WTC11 (cell line): ENCODE data around the gene SRGAP1. TPM values are rescaled to one million over a fixed set of nuclear protein-coding genes. Genes with fewer than 3 reads are reported as not detected.

ENCODE experiments used
- ATAC-seq: fragments of 200-7000 bp; cut with Tn5 transposase; 2 replicates; pipeline ENCODE4 v1.10.0; 2021; ENCODE audit warnings: mild to moderate bottlenecking, moderate library complexity
- CTCF ChIA-PET: fragments of 300-600 bp; sonication (Branson Sonifier 250); formaldehyde crosslinking; loops from one replicate; lab custom pipeline; 2021; ENCODE audit warnings: antibody characterized with exemption; lab: Charles Lee
- POLR2A ChIA-PET: fragments of 350-600 bp; sonication (Branson Sonifier 250); formaldehyde crosslinking; loops from one replicate; lab custom pipeline; 2021; ENCODE audit warnings: antibody characterized with exemption; lab: Charles Lee
- DNase-seq: peaks from one replicate; pipeline ENCODE4 v3.0.0; 2021; ENCODE audit warnings: low spot score
- H3K27ac Mint-ChIP-seq: 2 replicates; pipeline ENCODE4 v1.8.0; 2021; ENCODE audit warnings: mixed read lengths
- H3K27me3 Mint-ChIP-seq: 2 replicates; pipeline ENCODE4 v1.8.0; 2021; ENCODE audit warnings: low read depth, mild to moderate bottlenecking, moderate library complexity, mixed read lengths
- H3K36me3 Mint-ChIP-seq: 2 replicates; pipeline ENCODE4 v1.8.0; 2021; ENCODE audit warnings: mixed read lengths
- H3K4me1 Mint-ChIP-seq: 2 replicates; pipeline ENCODE4 v1.8.0; 2022; ENCODE audit warnings: mixed read lengths
- H3K4me3 Mint-ChIP-seq: 2 replicates; pipeline ENCODE4 v1.8.0; 2021; ENCODE audit warnings: mild to moderate bottlenecking, moderate library complexity, mixed read lengths
- H3K9me3 Mint-ChIP-seq: 2 replicates; pipeline ENCODE4 v1.8.0; 2021; ENCODE audit warnings: mixed read lengths
- NFE2L1 ChIP-seq: sonication (generic); formaldehyde crosslinking; IDR thresholded peaks from 2 replicates; pipeline ENCODE4 v1.8.1; 2023; ENCODE audit warnings: missing genetic modification reagents
- ZBTB21 ChIP-seq: sonication (generic); formaldehyde crosslinking; IDR thresholded peaks from 2 replicates; pipeline ENCODE4 v1.8.1; 2023; ENCODE audit warnings: mild to moderate bottlenecking, missing genetic modification reagents, borderline replicate concordance
- ZNF396 ChIP-seq: fragments of 250-450 bp; sonication (Bioruptor Pico); IDR thresholded peaks from 2 replicates; pipeline ENCODE4 v1.8.0; 2021; ENCODE audit warnings: mild to moderate bottlenecking, moderate library complexity, borderline replicate concordance
- total RNA-seq: library from RNA; stranded (reverse); gene quantifications from 3 replicates; pipeline ENCODE4 v1.2.3, GENCODE V29; 2021
- TF ChIP-seq, protein P1 (sequence below): sonication (generic); formaldehyde crosslinking; conservative IDR thresholded peaks from 2 replicates; pipeline ENCODE4 v1.8.1; 2023; ENCODE audit warnings: mild to moderate bottlenecking, low read depth, missing genetic modification reagents, moderate library complexity
- TF ChIP-seq, protein P2 (sequence below): fragments of 250-450 bp; sonication (Bioruptor Pico); IDR thresholded peaks from 2 replicates; pipeline ENCODE4 v2.1.2; 2022; ENCODE audit warnings: mild to moderate bottlenecking, moderate library complexity
- TF ChIP-seq, protein P3 (sequence below): sonication (generic); formaldehyde crosslinking; IDR thresholded peaks from 2 replicates; pipeline ENCODE4 v1.8.0; 2022; ENCODE audit warnings: missing genetic modification reagents
- TF ChIP-seq, protein P4 (sequence below): sonication (generic); formaldehyde crosslinking; IDR thresholded peaks from 2 replicates; pipeline ENCODE4 v1.8.0; 2022; ENCODE audit warnings: mild to moderate bottlenecking, missing genetic modification reagents
- TF ChIP-seq, protein P5 (sequence below): sonication (generic); formaldehyde crosslinking; conservative IDR thresholded peaks from 2 replicates; pipeline ENCODE4 v1.8.1; 2022; ENCODE audit warnings: mild to moderate bottlenecking, missing genetic modification reagents
- TF ChIP-seq, protein P6 (sequence below): sonication (generic); formaldehyde crosslinking; IDR thresholded peaks from 2 replicates; pipeline ENCODE4 v1.8.1; 2022; ENCODE audit warnings: missing genetic modification reagents, borderline replicate concordance
- TF ChIP-seq, protein P7 (sequence below): fragments of 250-450 bp; sonication (Bioruptor Pico); IDR thresholded peaks from 2 replicates; pipeline ENCODE4 v1.9.0; 2021; ENCODE audit warnings: mild to moderate bottlenecking

The SRGAP1 gene
- total RNA-seq, 1 experiment from 2014 or later, result 10.3 TPM

DNA sequence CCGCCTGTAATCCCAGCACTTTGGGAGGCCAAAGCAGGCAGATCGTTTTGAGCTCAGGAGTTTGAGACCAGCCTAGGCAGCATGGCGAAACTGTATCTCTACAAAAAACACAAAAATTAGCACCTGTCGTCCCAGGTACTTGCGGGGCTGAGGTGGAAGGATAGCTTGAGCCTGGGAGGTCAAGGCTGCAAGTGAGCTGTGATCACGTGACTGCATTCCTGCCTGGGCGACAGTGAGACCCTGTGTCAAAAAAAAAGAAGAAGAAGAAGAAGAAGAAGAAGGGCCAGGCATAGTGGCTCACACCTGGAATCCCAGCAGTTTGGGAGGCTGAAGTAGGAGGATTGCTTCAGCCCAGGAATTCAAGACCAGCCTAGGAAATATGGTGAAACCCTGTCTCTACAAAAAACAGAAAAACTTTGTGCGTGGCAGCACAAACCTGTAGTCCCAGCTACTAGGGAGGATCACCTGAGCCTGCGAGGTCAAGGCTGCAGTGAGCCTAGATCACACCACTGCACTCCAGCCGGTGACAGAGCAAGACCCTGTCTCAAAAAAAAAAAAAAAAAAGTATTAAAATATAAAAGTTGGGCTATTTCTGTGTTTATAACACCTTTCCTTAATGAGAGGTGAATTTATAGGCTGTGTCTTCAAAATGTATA is 49.3 kb upstream of the SRGAP1 start (continued):
- TF ChIP-seq, protein P1, sequence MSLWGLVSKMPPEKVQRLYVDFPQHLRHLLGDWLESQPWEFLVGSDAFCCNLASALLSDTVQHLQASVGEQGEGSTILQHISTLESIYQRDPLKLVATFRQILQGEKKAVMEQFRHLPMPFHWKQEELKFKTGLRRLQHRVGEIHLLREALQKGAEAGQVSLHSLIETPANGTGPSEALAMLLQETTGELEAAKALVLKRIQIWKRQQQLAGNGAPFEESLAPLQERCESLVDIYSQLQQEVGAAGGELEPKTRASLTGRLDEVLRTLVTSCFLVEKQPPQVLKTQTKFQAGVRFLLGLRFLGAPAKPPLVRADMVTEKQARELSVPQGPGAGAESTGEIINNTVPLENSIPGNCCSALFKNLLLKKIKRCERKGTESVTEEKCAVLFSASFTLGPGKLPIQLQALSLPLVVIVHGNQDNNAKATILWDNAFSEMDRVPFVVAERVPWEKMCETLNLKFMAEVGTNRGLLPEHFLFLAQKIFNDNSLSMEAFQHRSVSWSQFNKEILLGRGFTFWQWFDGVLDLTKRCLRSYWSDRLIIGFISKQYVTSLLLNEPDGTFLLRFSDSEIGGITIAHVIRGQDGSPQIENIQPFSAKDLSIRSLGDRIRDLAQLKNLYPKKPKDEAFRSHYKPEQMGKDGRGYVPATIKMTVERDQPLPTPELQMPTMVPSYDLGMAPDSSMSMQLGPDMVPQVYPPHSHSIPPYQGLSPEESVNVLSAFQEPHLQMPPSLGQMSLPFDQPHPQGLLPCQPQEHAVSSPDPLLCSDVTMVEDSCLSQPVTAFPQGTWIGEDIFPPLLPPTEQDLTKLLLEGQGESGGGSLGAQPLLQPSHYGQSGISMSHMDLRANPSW (CRISPR knock-in tag), result no peak
- TF ChIP-seq, protein P2, sequence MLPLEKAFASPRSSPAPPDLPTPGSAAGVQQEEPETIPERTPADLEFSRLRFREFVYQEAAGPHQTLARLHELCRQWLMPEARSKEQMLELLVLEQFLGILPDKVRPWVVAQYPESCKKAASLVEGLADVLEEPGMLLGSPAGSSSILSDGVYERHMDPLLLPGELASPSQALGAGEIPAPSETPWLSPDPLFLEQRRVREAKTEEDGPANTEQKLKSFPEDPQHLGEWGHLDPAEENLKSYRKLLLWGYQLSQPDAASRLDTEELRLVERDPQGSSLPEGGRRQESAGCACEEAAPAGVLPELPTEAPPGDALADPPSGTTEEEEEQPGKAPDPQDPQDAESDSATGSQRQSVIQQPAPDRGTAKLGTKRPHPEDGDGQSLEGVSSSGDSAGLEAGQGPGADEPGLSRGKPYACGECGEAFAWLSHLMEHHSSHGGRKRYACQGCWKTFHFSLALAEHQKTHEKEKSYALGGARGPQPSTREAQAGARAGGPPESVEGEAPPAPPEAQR (CRISPR knock-in tag), result no peak
- no peak for TF ChIP-seq NFE2L1
- TF ChIP-seq, protein P3, sequence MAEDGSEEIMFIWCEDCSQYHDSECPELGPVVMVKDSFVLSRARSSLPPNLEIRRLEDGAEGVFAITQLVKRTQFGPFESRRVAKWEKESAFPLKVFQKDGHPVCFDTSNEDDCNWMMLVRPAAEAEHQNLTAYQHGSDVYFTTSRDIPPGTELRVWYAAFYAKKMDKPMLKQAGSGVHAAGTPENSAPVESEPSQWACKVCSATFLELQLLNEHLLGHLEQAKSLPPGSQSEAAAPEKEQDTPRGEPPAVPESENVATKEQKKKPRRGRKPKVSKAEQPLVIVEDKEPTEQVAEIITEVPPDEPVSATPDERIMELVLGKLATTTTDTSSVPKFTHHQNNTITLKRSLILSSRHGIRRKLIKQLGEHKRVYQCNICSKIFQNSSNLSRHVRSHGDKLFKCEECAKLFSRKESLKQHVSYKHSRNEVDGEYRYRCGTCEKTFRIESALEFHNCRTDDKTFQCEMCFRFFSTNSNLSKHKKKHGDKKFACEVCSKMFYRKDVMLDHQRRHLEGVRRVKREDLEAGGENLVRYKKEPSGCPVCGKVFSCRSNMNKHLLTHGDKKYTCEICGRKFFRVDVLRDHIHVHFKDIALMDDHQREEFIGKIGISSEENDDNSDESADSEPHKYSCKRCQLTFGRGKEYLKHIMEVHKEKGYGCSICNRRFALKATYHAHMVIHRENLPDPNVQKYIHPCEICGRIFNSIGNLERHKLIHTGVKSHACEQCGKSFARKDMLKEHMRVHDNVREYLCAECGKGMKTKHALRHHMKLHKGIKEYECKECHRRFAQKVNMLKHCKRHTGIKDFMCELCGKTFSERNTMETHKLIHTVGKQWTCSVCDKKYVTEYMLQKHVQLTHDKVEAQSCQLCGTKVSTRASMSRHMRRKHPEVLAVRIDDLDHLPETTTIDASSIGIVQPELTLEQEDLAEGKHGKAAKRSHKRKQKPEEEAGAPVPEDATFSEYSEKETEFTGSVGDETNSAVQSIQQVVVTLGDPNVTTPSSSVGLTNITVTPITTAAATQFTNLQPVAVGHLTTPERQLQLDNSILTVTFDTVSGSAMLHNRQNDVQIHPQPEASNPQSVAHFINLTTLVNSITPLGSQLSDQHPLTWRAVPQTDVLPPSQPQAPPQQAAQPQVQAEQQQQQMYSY, result no peak
- TF ChIP-seq, protein P4, sequence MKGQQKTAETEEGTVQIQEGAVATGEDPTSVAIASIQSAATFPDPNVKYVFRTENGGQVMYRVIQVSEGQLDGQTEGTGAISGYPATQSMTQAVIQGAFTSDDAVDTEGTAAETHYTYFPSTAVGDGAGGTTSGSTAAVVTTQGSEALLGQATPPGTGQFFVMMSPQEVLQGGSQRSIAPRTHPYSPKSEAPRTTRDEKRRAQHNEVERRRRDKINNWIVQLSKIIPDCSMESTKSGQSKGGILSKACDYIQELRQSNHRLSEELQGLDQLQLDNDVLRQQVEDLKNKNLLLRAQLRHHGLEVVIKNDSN (CRISPR knock-in tag), result peak; percentile 87
- TF ChIP-seq, protein P5, sequence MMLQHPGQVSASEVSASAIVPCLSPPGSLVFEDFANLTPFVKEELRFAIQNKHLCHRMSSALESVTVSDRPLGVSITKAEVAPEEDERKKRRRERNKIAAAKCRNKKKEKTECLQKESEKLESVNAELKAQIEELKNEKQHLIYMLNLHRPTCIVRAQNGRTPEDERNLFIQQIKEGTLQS (CRISPR knock-in tag), result no peak
- TF ChIP-seq, all 79 proteins: peak for 2

DNA sequence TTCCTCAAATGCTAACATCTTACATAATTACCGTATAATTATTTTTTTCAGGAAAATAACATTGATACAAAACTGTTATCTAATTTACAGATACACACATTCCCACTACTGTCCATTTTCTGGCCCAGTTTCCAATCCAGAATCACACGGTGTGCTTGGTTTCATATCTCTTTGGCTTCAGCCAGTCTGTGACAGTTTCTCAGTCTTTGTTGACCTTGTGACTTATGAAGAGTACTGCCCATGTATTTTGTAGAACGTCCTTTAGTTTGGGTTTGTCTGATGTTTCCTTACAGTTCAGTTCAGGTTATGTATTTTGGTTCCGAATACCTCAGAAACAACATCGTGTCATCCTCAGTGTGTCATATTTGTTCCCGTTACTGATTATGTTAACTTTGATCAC is 48.6 kb upstream of the SRGAP1 start:
- TF ChIP-seq, protein P6, sequence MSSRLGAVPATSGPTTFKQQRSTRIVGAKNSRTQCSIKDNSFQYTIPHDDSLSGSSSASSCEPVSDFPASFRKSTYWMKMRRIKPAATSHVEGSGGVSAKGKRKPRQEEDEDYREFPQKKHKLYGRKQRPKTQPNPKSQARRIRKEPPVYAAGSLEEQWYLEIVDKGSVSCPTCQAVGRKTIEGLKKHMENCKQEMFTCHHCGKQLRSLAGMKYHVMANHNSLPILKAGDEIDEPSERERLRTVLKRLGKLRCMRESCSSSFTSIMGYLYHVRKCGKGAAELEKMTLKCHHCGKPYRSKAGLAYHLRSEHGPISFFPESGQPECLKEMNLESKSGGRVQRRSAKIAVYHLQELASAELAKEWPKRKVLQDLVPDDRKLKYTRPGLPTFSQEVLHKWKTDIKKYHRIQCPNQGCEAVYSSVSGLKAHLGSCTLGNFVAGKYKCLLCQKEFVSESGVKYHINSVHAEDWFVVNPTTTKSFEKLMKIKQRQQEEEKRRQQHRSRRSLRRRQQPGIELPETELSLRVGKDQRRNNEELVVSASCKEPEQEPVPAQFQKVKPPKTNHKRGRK (CRISPR knock-in tag), result no peak
- TF ChIP-seq, protein P7, sequence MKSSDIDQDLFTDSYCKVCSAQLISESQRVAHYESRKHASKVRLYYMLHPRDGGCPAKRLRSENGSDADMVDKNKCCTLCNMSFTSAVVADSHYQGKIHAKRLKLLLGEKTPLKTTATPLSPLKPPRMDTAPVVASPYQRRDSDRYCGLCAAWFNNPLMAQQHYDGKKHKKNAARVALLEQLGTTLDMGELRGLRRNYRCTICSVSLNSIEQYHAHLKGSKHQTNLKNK (CRISPR knock-in tag), result no peak
- TF ChIP-seq ZBTB21 (CRISPR knock-in tag) (no peak), ZNF396 (no peak)
- no peak for DNase-seq
- Mint-ChIP-seq H3K4me3 (no peak overlapping the region), H3K9me3 (no peaks in the 10 kb centered on the region), H3K4me1 (peaks cover 7% of the 10 kb centered on the region), H3K36me3 (no peaks in the 10 kb centered on the region), H3K27me3 (no peaks in the 10 kb centered on the region), H3K27ac (no peak overlapping the region)
- ChIA-PET POLR2A (no interaction called here), CTCF (no interaction called here)
- ATAC-seq, result no peak
